HepG2 (cell line): ENCODE measurements around the gene SSR2. TPM values are rescaled to one million over a fixed set of nuclear protein-coding genes. Genes with fewer than 3 reads are reported as not detected.

ENCODE experiments used
- CHCHD3 ChIP-seq: sonication (generic); formaldehyde crosslinking; IDR thresholded peaks from 2 replicates; pipeline ENCODE4 v1.8.0; 2022; ENCODE audit warnings: mild to moderate bottlenecking, missing genetic modification reagents, moderate library complexity
- E2F2 ChIP-seq: sonication (generic); formaldehyde crosslinking; IDR thresholded peaks from 2 replicates; pipeline ENCODE4 v1.4.0; 2020; ENCODE audit warnings: missing genetic modification reagents, borderline replicate concordance
- HNRNPH1 ChIP-seq: fragments of 200-400 bp; formaldehyde crosslinking; optimal IDR thresholded peaks from 2 replicates; pipeline ENCODE3; 2017; ENCODE audit warnings: mild to moderate bottlenecking, low read depth, low read length
- MIXL1 ChIP-seq: IDR thresholded peaks from 2 replicates; pipeline ENCODE4 v1.6.1; 2016
- MLXIP ChIP-seq: sonication (generic); formaldehyde crosslinking; IDR thresholded peaks from 2 replicates; pipeline ENCODE4 v1.9.0; 2021; ENCODE audit warnings: missing genetic modification reagents, borderline replicate concordance
- MYC ChIP-seq: sonication (generic); formaldehyde crosslinking; IDR thresholded peaks from 2 replicates; pipeline ENCODE4 v1.9.0; 2021; ENCODE audit warnings: missing genetic modification reagents, borderline replicate concordance
- TCF7 ChIP-seq: sonication (generic); IDR thresholded peaks from 2 replicates; pipeline ENCODE4 v1.6.1; 2016; ENCODE audit warnings: antibody characterized with exemption, low read depth
- ZNF20 ChIP-seq: sonication (generic); formaldehyde crosslinking; IDR thresholded peaks from 2 replicates; pipeline ENCODE4 v1.4.0; 2020; ENCODE audit warnings: mild to moderate bottlenecking, moderate library complexity, missing genetic modification reagents
- ZNF234 ChIP-seq: sonication (generic); formaldehyde crosslinking; conservative IDR thresholded peaks from 2 replicates; pipeline ENCODE4 v1.5.1; 2020; ENCODE audit warnings: mild to moderate bottlenecking, missing genetic modification reagents
- ZNF501 ChIP-seq: sonication (generic); formaldehyde crosslinking; IDR thresholded peaks from 2 replicates; pipeline ENCODE4 v1.5.1; 2020; ENCODE audit warnings: mild to moderate bottlenecking, moderate library complexity, missing genetic modification reagents
- ZNF510 ChIP-seq: sonication (generic); formaldehyde crosslinking; IDR thresholded peaks from 2 replicates; pipeline ENCODE4 v1.4.0; 2020; ENCODE audit warnings: low read depth, mild to moderate bottlenecking, missing genetic modification reagents
- ZNF713 ChIP-seq: sonication (generic); formaldehyde crosslinking; IDR thresholded peaks from 2 replicates; pipeline ENCODE4 v1.4.0; 2020; ENCODE audit warnings: mild to moderate bottlenecking, missing genetic modification reagents
- ZNF883 ChIP-seq: sonication (generic); formaldehyde crosslinking; IDR thresholded peaks from 2 replicates; pipeline ENCODE4 v1.5.1; 2020; ENCODE audit warnings: mild to moderate bottlenecking, missing genetic modification reagents; ENCODE audit errors: not compliant biosample characterization
- polyA plus RNA-seq, 8 experiments: library from polyadenylated mRNA; depleted of rRNA in 3 of 8; stranded (reverse) in 7 of 8; unstranded in 1 of 8; fragments of >200 nt; fragmentation: Illumina TruSeq in 4 of 8; extraction: Trizol in 4 of 8; gene quantifications; 2 replicates each; pipeline versions ENCODE4 v1.2.1 to v1.2.3, GENCODE V29; 2011 to 2016; ENCODE audit warnings: low read depth in 4 of 8, missing spikeins in 1 of 8, mixed read lengths in 1 of 8; ENCODE audit not compliant: insufficient read depth in 1 of 8
- total RNA-seq, 5 experiments: library from RNA; depleted of rRNA; stranded (reverse); fragments of >200 nt; fragmentation: Illumina TruSeq; extraction: Trizol; gene quantifications; 2 replicates each; pipeline ENCODE4 v1.2.3, GENCODE V29; 2016; ENCODE audit warnings: low read depth in 1 of 5
- TF ChIP-seq, protein P1 (sequence below): sonication (generic); formaldehyde crosslinking; IDR thresholded peaks from 2 replicates; pipeline ENCODE4 v1.4.0; 2020; ENCODE audit warnings: missing genetic modification reagents
- TF ChIP-seq, protein P2 (sequence below): sonication (generic); formaldehyde crosslinking; IDR thresholded peaks from 2 replicates; pipeline ENCODE4 v1.4.0; 2020; ENCODE audit warnings: missing genetic modification reagents

SSR2 gene
- total and polyA plus RNA-seq, 2 of the 13 experiments (the other 11 are each of a cell fraction or from before 2014, with no cell fraction given): 284 to 461 TPM

DNA sequence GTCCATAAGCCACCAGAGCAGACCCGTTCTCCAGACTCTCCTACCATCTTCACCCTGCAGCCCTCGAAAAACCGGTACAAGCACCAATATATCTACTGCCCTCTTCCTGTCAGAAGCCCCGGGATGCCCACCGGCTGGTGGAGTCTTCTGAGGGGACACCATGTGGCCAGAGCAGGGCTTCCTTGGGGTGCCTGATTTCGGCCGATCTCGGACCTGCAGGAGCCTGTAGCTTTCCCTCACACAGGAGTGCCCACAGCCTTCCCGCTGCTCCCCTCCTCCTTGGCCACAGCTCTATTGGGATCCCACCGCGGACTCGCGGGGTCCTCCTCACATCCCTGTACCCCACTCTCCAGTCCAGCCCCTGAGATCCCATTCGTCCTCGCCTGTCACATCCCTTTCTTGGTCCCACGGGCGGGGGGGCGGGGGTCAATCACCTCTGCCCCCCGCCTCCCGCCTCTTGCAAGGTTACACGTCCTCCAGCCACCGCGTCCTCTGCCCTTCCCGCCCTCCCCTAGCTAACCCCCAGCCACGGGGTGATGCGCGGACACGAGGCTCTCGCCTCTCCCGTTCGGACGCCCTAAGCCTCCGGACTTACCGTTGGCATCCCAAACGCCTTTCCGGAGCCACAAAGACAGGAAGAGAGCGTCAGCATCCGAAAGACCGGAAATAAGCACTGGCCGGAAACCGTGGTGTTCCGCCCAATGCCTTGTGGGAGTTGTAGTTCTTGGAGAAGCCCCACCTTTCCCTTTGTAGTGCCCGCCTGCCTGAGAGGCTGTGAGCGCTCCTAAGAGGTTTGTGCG, at the start of gene SSR2 (continued):
- TF ChIP-seq ZNF234 (CRISPR knock-in tag) (no peak), MYC (CRISPR knock-in tag) (peak; percentile 54; the same call in 1 of the 2 replicates), CHCHD3 (CRISPR knock-in tag) (0 out of 2 replicates have a peak, but pooled peaks have one; percentile 49), E2F2 (no peak), ZNF883 (CRISPR knock-in tag) (no peak), ZNF510 (no peak), MIXL1 (CRISPR knock-in tag) (peak; percentile 75), ZNF20 (CRISPR knock-in tag) (no peak), TCF7 (peak; percentile 87), MLXIP (CRISPR knock-in tag) (no peak), HNRNPH1 (no peak), ZNF501 (CRISPR knock-in tag) (no peak; the same call in 1 of the 2 replicates), ZNF713 (CRISPR knock-in tag) (no peak)
- TF ChIP-seq, protein P1, sequence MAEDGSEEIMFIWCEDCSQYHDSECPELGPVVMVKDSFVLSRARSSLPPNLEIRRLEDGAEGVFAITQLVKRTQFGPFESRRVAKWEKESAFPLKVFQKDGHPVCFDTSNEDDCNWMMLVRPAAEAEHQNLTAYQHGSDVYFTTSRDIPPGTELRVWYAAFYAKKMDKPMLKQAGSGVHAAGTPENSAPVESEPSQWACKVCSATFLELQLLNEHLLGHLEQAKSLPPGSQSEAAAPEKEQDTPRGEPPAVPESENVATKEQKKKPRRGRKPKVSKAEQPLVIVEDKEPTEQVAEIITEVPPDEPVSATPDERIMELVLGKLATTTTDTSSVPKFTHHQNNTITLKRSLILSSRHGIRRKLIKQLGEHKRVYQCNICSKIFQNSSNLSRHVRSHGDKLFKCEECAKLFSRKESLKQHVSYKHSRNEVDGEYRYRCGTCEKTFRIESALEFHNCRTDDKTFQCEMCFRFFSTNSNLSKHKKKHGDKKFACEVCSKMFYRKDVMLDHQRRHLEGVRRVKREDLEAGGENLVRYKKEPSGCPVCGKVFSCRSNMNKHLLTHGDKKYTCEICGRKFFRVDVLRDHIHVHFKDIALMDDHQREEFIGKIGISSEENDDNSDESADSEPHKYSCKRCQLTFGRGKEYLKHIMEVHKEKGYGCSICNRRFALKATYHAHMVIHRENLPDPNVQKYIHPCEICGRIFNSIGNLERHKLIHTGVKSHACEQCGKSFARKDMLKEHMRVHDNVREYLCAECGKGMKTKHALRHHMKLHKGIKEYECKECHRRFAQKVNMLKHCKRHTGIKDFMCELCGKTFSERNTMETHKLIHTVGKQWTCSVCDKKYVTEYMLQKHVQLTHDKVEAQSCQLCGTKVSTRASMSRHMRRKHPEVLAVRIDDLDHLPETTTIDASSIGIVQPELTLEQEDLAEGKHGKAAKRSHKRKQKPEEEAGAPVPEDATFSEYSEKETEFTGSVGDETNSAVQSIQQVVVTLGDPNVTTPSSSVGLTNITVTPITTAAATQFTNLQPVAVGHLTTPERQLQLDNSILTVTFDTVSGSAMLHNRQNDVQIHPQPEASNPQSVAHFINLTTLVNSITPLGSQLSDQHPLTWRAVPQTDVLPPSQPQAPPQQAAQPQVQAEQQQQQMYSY (CRISPR knock-in tag): no peak
- TF ChIP-seq, protein P2, sequence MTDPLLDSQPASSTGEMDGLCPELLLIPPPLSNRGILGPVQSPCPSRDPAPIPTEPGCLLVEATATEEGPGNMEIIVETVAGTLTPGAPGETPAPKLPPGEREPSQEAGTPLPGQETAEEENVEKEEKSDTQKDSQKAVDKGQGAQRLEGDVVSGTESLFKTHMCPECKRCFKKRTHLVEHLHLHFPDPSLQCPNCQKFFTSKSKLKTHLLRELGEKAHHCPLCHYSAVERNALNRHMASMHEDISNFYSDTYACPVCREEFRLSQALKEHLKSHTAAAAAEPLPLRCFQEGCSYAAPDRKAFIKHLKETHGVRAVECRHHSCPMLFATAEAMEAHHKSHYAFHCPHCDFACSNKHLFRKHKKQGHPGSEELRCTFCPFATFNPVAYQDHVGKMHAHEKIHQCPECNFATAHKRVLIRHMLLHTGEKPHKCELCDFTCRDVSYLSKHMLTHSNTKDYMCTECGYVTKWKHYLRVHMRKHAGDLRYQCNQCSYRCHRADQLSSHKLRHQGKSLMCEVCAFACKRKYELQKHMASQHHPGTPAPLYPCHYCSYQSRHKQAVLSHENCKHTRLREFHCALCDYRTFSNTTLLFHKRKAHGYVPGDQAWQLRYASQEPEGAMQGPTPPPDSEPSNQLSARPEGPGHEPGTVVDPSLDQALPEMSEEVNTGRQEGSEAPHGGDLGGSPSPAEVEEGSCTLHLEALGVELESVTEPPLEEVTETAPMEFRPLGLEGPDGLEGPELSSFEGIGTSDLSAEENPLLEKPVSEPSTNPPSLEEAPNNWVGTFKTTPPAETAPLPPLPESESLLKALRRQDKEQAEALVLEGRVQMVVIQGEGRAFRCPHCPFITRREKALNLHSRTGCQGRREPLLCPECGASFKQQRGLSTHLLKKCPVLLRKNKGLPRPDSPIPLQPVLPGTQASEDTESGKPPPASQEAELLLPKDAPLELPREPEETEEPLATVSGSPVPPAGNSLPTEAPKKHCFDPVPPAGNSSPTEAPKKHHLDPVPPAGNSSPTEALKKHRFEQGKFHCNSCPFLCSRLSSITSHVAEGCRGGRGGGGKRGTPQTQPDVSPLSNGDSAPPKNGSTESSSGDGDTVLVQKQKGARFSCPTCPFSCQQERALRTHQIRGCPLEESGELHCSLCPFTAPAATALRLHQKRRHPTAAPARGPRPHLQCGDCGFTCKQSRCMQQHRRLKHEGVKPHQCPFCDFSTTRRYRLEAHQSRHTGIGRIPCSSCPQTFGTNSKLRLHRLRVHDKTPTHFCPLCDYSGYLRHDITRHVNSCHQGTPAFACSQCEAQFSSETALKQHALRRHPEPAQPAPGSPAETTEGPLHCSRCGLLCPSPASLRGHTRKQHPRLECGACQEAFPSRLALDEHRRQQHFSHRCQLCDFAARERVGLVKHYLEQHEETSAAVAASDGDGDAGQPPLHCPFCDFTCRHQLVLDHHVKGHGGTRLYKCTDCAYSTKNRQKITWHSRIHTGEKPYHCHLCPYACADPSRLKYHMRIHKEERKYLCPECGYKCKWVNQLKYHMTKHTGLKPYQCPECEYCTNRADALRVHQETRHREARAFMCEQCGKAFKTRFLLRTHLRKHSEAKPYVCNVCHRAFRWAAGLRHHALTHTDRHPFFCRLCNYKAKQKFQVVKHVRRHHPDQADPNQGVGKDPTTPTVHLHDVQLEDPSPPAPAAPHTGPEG (CRISPR knock-in tag): no peak
